GM21528 (cell line): ENCODE data around the gene KDSR.
"Not testable (repeated sequence)": the region's sequence is repeated elsewhere in the genome, so short reads cannot be mapped to it uniquely, and the experiment has no call there.

ENCODE experiments used
- ATAC-seq: cut with Tn5 transposase; IDR thresholded peaks from one replicate; pipeline ENCODE4 v1.9.1; 2021; ENCODE audit warnings: mild to moderate bottlenecking, moderate library complexity; ENCODE audit not compliant: unreplicated experiment, low FRiP score

KDSR gene

GRCh38 chr18:63366213-63367052 lies 573 bp downstream of the KDSR start:
- ATAC-seq = peak; percentile 51

- no peak for ATAC-seq
Observed at GRCh38 chr18:63365876-63366212, 1.2 kb downstream of the KDSR start.

- ATAC-seq = no peak
Observed at GRCh38 chr18:63363951-63364350, 3.1 kb downstream of the KDSR start.

GRCh38 chr18:63363420-63363819 lies 3.6 kb downstream of the KDSR start:
- not testable (repeated sequence) for ATAC-seq

GRCh38 chr18:63356272-63356896 lies 10.6 kb downstream of the KDSR start:
- no peak for ATAC-seq

GRCh38 chr18:63350230-63350629 lies 16.8 kb downstream of the KDSR start:
- ATAC-seq = no peak

GRCh38 chr18:63348508-63349136 lies 18.4 kb downstream of the KDSR start:
- ATAC-seq = peak; percentile 66

- ATAC-seq = no peak
Observed at GRCh38 chr18:63346480-63347183, 20.4 kb downstream of the KDSR start.

- no peak for ATAC-seq
Observed at GRCh38 chr18:63346031-63346430, 21.0 kb downstream of the KDSR start.

GRCh38 chr18:63344918-63345317 lies 22.1 kb downstream of the KDSR start:
- ATAC-seq = no peak

GRCh38 chr18:63344263-63344662 lies 22.7 kb downstream of the KDSR start:
- no peak for ATAC-seq

- ATAC-seq = no peak
Observed at GRCh38 chr18:63342206-63342605, 24.8 kb downstream of the KDSR start.

GRCh38 chr18:63339920-63340484 lies 27.0 kb downstream of the KDSR start:
- no peak for ATAC-seq

GRCh38 chr18:63336366-63337099 lies 30.5 kb downstream of the KDSR start:
- ATAC-seq = no peak

- no peak for ATAC-seq
Observed at GRCh38 chr18:63331105-63331504, 35.9 kb downstream of the KDSR start.

GRCh38 chr18:63329431-63330145 lies 37.4 kb downstream of the KDSR start:
- no peak for ATAC-seq

- ATAC-seq = no peak
Observed at GRCh38 chr18:63326011-63326410, 41.0 kb downstream of the KDSR start.

GRCh38 chr18:63325086-63325686 lies 41.8 kb downstream of the KDSR start:
- no peak for ATAC-seq
